Prostate gland (tissue), 2 donors: ENCODE data around the gene HTR7. TPM values are rescaled to one million over a fixed set of nuclear protein-coding genes. Genes with fewer than 3 reads are reported as not detected.

Experiments
- DNase-seq: peaks from one replicate; pipeline ENCODE4 v3.0.0-alpha.2; 2019; ENCODE audit warnings: low spot score
- H3K27ac ChIP-seq, 2 donors: fragments of 200-600 bp; sonication (generic); 2 replicates each; pipeline ENCODE4 v1.5.1; 2017 to 2019
- H3K27me3 ChIP-seq: fragments of 200-600 bp; sonication (generic); replicated peaks from 2 replicates; pipeline ENCODE4 v1.5.1; 2019; ENCODE audit not compliant: insufficient read depth
- H3K36me3 ChIP-seq, 2 donors: fragments of 200-600 bp; sonication (generic); 1 replicate in 1 of 2; 2 replicates in 1 of 2; pipeline versions ENCODE4 v1.5.1 to v1.8.1; 2017 to 2019
- H3K4me1 ChIP-seq: fragments of 200-600 bp; sonication (generic); replicated peaks from 2 replicates; pipeline ENCODE4 v1.5.1; 2019
- H3K4me3 ChIP-seq, 2 donors: fragments of 200-600 bp; sonication (generic); 2 replicates each; pipeline ENCODE4 v1.5.1; 2017 to 2019
- H3K9me3 ChIP-seq: fragments of 200-600 bp; sonication (generic); 2 replicates; pipeline ENCODE4 v1.5.1; 2017
- CTCF ChIP-seq, 4 experiments: fragments of 200-600 bp in 2 of 4; fragments of 450-650 bp in 2 of 4; sonication (generic) in 2 of 4; IDR thresholded peaks; 1 replicate in 3 of 4; 2 replicates in 1 of 4; pipeline ENCODE4 v1.5.1; 2016 to 2019; ENCODE audit warnings: antibody characterized with exemption in 4 of 4, mild to moderate bottlenecking in 2 of 4, moderate library complexity in 2 of 4
- POLR2A ChIP-seq: fragments of 450-650 bp; IDR thresholded peaks from one replicate; pipeline ENCODE4 v1.6.1; 2016; ENCODE audit warnings: antibody characterized with exemption, mild to moderate bottlenecking
- POLR2AphosphoS5 ChIP-seq: sonication (generic); formaldehyde crosslinking; IDR thresholded peaks from one replicate; pipeline ENCODE4 v1.6.1; 2017; ENCODE audit warnings: antibody characterized with exemption
- WGBS: methylation state at CpG from one replicate; pipeline ENCODE4 v1.1.5; 2018; 5-methylcytosine and 5-hydroxymethylcytosine counted together
- intact Hi-C: fragments of 100-400 bp; cut with DNase I; formaldehyde crosslinking; loops from one replicate; pipeline ENCODE4 v1.14.2; 2022
- total RNA-seq, 2 donors: library from RNA; depleted of rRNA; stranded (reverse); fragments of >200 nt; gene quantifications; one replicate each; pipeline ENCODE4 v1.1.0, GENCODE V29; 2016

The HTR7 gene
- total RNA-seq, 2 donors from 2014 or later = 0.77 to 3.5 TPM

- no peaks in the 10 kb centered on the region for H3K27me3 ChIP-seq
- H3K4me3 ChIP-seq = no peak overlapping the region
- no peaks in the 10 kb centered on the region for H3K36me3 ChIP-seq
- intact Hi-C loops = no loop called here
- no peaks in the 10 kb centered on the region for H3K4me1 ChIP-seq
- TF ChIP-seq POLR2AphosphoS5 (no peak), CTCF (IDR thresholded peaks at IDR 0.05) (no peak), POLR2A (no peak)
- WGBS = 29% methylated on average over 6 of the region's 6 CpGs
- H3K9me3 ChIP-seq = no peaks in the 10 kb centered on the region
- H3K27ac ChIP-seq = no peak overlapping the region
- DNase-seq = no peak
Observed at GRCh38 chr10:90723416-90724068, 134.3 kb downstream of the HTR7 start.

- Histone ChIP-seq H3K36me3 (no peaks in the 10 kb centered on the region), H3K27ac (no peak overlapping the region), H3K4me1 (no peaks in the 10 kb centered on the region), H3K27me3 (no peaks in the 10 kb centered on the region), H3K4me3 (no peak overlapping the region), H3K9me3 (no peaks in the 10 kb centered on the region)
- TF ChIP-seq CTCF (IDR thresholded peaks at IDR 0.05) (no peak), POLR2AphosphoS5 (no peak), POLR2A (no peak)
- no peak for DNase-seq
- WGBS = 93% methylated on average over 5 of the region's 5 CpGs
- intact Hi-C loops = no loop called here
Observed at GRCh38 chr10:90722832-90723231, 135.0 kb downstream of the HTR7 start.

GRCh38 chr10:90718182-90718581, 139.7 kb downstream of the HTR7 start:
- no peaks in the 10 kb centered on the region for H3K4me1 ChIP-seq
- no peak overlapping the region for H3K27ac ChIP-seq
- no peaks in the 10 kb centered on the region for H3K36me3 ChIP-seq
- intact Hi-C loops = no loop called here
- no peak for DNase-seq
- no peaks in the 10 kb centered on the region for H3K9me3 ChIP-seq
- no peak overlapping the region for H3K4me3 ChIP-seq
- 71% methylated on average over 3 of the region's 3 CpGs for WGBS
- TF ChIP-seq CTCF (IDR thresholded peaks at IDR 0.05) (no peak), POLR2A (no peak), POLR2AphosphoS5 (no peak)
- H3K27me3 ChIP-seq = no peaks in the 10 kb centered on the region

- Histone ChIP-seq H3K4me1 (no peaks in the 10 kb centered on the region), H3K4me3 (no peak overlapping the region), H3K9me3 (no peaks in the 10 kb centered on the region), H3K27me3 (no peaks in the 10 kb centered on the region), H3K36me3 (no peaks in the 10 kb centered on the region), H3K27ac (no peak overlapping the region)
- TF ChIP-seq CTCF (IDR thresholded peaks at IDR 0.05) = no peak
- TF ChIP-seq POLR2AphosphoS5 = no peak
- TF ChIP-seq POLR2A = no peak
- DNase-seq = no peak
- 67% methylated on average over 3 of the region's 3 CpGs for WGBS
- intact Hi-C loops = no loop called here
Observed at GRCh38 chr10:90712529-90712928, 145.3 kb downstream of the HTR7 start.

DNA sequence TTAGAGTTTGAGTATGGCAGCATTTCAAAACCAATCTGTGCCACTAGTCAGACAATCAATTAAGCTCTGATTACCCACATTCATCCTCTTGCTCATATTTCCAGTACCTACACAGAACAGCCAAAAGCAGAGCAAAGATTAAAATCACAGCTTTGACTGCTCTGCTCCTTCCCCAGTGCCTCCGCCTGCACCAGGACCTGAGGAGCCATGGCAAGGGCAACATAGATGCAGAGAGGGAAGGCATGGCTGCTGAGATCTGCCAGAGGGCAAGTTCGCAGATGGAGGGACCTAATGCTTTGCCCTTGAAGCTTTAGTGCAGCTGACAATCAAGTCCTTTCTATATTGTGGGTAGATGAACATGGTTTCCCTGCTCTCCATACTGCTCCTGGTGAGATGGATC, 148.1 kb downstream of the HTR7 start:
- Histone ChIP-seq H3K4me1 (no peaks in the 10 kb centered on the region), H3K27me3 (no peaks in the 10 kb centered on the region), H3K27ac (no peak overlapping the region), H3K4me3 (no peak overlapping the region), H3K36me3 (no peaks in the 10 kb centered on the region), H3K9me3 (no peaks in the 10 kb centered on the region)
- no peak for DNase-seq
- intact Hi-C loops = no loop called here
- WGBS = 95% methylated on average over 2 of the region's 2 CpGs
- TF ChIP-seq POLR2AphosphoS5 (no peak), POLR2A (no peak), CTCF (IDR thresholded peaks at IDR 0.05) (no peak)
